Mucosa of descending colon (tissue), 3 donors: ENCODE measurements around the gene IFRD2. TPM values are rescaled to one million over a fixed set of nuclear protein-coding genes. Genes with fewer than 3 reads are reported as not detected.

Experiments used
- ATAC-seq: fragments of 200-7000 bp; cut with Tn5 transposase; one replicate; pipeline ENCODE4 v1.9.1; 2020; ENCODE audit warnings: mild to moderate bottlenecking, moderate library complexity
- DNase-seq, 3 donors: peaks; one replicate each; pipeline ENCODE4 v3.0.0-alpha.2; 2020
- H3K36me3 ChIP-seq: fragments of 200-600 bp; one replicate; pipeline ENCODE4 v1.8.0; 2021; ENCODE audit warnings: low read depth, mild to moderate bottlenecking
- H3K4me1 ChIP-seq: fragments of 200-600 bp; one replicate; pipeline ENCODE4 v1.8.0; 2021; ENCODE audit warnings: low read depth, mild to moderate bottlenecking
- H3K4me3 ChIP-seq: fragments of 200-600 bp; one replicate; pipeline ENCODE4 v1.8.0; 2021; ENCODE audit warnings: mild to moderate bottlenecking
- H3K9me3 ChIP-seq: fragments of 200-600 bp; one replicate; pipeline ENCODE4 v1.8.0; 2021; ENCODE audit warnings: mild to moderate bottlenecking
- intact Hi-C, 2 donors: fragments of 100-400 bp; cut with DNase I in 1 of 2; cut with micrococcal nuclease in 1 of 2; formaldehyde crosslinking; loops; one replicate each; pipeline versions ENCODE4 v1.11.0 to v1.11.1; 2022; cut with DNase I, micrococcal nuclease
- total RNA-seq, 3 donors: library from RNA; stranded (reverse); fragmentation: NEBNext Ultra II Directional in 2 of 3; extraction: Animal tissue kit (Norgen Biotek cat#: 25700) in 2 of 3; gene quantifications; one replicate each; pipeline versions ENCODE4 v1.2.1 to v1.2.4, GENCODE V29; 2021 to 2023
- TF ChIP-seq, protein P1 (sequence below): fragments of 200-600 bp; IDR thresholded peaks from one replicate; pipeline ENCODE4 v1.8.0; 2022; ENCODE audit warnings: antibody characterized with exemption, mild to moderate bottlenecking
- donor health status: DM: no; HTN: no; CAD: no; lungs with moderate emphysema.
- donor health status: DM: no; HTN: no; CAD: no.
- donor health status: DM: no; HTN: yes; CAD: no.

Gene IFRD2
- total RNA-seq, 3 donors from 2014 or later, result 54.8 to 59.8 (median 57.0) TPM

DNA sequence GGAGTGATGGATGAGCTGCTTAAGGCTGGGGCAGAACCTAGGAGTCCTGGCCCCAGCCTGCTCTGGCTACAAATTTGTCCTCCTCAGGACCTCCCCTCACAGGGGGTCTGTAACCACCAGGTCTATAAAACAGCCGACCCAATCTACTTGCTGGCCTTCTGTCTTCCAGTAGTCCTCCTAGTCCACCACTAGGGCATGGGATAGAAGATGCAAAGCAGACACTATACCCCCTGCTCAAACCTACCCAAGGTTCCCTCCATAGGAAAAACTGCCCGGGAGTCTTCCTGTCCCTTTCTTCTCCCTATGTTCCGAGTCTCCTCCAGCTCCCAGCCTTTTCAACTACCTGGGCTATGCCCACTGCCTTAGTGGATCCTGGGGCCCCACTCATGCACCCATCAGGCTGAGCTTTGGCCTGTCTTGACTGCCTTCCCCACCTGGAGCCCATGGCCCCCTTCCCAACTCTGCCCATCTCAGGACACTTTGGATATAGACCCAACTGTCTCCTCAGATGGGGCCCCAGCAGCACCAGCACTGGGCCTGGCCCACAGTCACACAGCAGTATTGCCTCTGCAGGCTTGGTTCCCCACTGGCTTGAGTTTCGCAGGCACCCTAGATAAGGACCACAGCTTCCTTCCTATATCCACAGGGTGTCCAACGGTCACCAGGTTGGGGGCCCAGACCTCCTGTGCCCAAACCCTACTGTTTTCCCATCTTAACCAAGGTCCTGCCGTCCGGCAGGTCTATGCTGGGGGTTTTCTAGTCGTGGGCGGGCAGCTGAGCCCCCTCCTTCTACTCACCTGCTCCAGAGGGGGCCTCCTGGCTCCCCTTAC lies 5.9 kb upstream of the IFRD2 start:
- peak in 1 of 3 donors; percentile 55 for DNase-seq
- intact Hi-C loops, result no loop called here
- ATAC-seq, result no peak
- TF ChIP-seq, protein P1, sequence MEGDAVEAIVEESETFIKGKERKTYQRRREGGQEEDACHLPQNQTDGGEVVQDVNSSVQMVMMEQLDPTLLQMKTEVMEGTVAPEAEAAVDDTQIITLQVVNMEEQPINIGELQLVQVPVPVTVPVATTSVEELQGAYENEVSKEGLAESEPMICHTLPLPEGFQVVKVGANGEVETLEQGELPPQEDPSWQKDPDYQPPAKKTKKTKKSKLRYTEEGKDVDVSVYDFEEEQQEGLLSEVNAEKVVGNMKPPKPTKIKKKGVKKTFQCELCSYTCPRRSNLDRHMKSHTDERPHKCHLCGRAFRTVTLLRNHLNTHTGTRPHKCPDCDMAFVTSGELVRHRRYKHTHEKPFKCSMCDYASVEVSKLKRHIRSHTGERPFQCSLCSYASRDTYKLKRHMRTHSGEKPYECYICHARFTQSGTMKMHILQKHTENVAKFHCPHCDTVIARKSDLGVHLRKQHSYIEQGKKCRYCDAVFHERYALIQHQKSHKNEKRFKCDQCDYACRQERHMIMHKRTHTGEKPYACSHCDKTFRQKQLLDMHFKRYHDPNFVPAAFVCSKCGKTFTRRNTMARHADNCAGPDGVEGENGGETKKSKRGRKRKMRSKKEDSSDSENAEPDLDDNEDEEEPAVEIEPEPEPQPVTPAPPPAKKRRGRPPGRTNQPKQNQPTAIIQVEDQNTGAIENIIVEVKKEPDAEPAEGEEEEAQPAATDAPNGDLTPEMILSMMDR, result no peak
- Histone ChIP-seq H3K4me1 (peaks cover 14% of the 10 kb centered on the region), H3K36me3 (peaks cover 6% of the 10 kb centered on the region), H3K9me3 (no peaks in the 10 kb centered on the region), H3K4me3 (no peak overlapping the region)

DNA sequence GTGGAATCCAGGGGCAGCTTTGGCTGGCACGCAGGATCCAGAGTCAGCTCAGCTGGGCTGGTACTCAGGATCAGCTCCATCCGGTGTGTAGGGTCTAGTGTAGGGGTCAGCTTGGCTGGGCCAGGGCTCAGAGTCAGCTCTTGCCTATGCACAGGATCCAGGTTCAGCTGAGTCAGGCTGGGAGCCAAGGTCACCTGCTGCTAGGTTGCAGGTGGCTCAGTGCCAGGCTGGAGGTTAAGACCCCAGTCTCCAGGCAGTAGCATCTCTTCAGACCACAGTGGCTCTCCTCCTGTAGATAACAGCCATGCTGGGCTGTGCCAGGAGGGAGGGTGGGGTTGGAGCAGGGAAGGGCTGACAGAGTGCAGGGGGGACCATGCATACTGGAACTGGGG lies 5.2 kb upstream of the IFRD2 start:
- TF ChIP-seq, protein P1, result no peak
- H3K4me3 ChIP-seq, result no peak overlapping the region
- peaks cover 19% of the 10 kb centered on the region for H3K4me1 ChIP-seq
- DNase-seq, result peak; percentile 37 to 61 (median 40)
- no peaks in the 10 kb centered on the region for H3K9me3 ChIP-seq
- no peak for ATAC-seq
- intact Hi-C loops, result no loop called here
- H3K36me3 ChIP-seq, result peaks cover 6% of the 10 kb centered on the region

DNA sequence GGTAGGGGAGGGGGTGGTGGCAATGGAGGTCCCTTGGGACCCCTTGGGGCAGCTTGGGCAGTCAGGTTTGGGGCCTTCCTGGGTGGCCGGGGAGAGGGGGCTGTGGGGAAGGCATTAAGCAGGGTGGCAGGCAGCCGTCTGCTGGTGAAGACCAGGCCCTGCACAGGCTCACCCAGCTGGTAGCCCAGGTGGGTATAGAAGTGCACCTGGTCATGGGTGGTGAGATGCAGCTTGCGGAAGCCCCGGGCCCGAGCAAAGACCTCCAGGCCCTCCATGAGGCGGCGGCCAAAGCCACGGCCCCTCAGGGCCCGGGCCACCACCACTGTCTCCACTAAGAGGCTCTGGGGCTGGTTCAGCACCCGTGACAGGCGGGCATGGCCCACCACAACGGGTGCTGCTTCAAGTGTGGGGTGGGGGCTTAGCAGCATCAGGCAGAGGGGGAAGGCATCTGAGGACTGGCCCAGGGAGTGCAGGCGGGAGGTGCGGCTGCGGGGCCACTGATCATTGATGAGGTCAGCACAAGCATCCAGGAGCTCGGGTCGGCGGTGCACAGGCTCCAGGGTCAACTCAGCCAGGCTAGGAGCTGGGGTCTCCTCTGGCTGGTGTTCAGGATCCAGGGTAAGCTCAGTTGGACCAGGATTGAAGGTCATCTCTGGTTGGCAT lies 4.6 kb upstream of the IFRD2 start:
- DNase-seq (peak in 2 of 3 donors; percentile 39 to 60), ATAC-seq (no peak)
- Histone ChIP-seq H3K36me3 (peaks cover 6% of the 10 kb centered on the region), H3K9me3 (no peaks in the 10 kb centered on the region), H3K4me3 (no peak overlapping the region), H3K4me1 (peaks cover 19% of the 10 kb centered on the region)
- intact Hi-C loops, result no loop called here
- TF ChIP-seq, protein P1, result no peak

DNA sequence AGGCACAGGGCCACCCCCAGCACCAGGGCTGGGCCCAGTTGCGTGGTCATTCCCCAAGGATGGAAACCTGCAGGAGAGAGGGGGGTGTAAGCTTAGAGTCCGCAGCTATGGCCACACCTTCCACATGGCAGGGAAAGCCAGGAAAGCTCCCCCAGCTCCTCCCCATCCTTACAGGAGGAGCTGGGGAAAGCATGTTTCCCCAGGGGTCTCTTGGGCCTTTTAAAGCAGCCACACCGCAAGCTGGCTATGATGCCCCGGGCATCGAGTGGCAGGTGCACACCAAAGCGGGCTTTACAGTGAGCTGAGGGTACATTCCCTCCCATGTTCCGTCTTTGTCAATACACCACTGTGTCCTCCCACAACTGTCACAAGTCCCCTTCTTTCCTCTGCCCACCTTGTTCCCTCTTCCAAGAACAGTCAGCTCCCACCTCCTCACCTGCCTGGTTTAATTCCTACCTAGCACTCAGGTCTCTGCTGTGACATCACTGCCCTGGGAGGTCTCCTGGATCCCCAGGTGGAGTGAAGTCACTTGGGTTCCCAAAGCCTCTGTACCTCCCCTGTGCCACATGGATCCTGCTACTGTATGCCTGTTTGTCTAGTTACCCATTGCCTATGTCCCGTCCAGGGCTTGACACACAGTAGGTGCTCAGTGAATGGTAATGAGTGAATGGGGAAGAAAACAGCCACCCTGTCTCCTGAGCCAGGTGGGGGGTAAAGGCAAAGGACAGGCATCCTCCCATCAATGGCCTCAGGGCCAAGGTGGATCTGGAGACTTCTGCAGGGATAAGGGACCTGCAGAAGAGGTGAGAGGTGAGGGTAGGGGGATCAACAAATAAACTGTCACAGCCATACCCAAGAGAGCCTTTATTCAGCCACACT lies 3.6 kb upstream of the IFRD2 start:
- intact Hi-C loops, result no loop called here
- peaks cover 6% of the 10 kb centered on the region for H3K36me3 ChIP-seq
- TF ChIP-seq, protein P1, result no peak
- no peak overlapping the region for H3K4me3 ChIP-seq
- no peaks in the 10 kb centered on the region for H3K9me3 ChIP-seq
- peaks cover 27% of the 10 kb centered on the region for H3K4me1 ChIP-seq
- ATAC-seq, result no peak
- no peak for DNase-seq
